HT1080 (cell line): ENCODE measurements around the gene TEK. TPM values are rescaled to one million over a fixed set of nuclear protein-coding genes. Genes with fewer than 3 reads are reported as not detected.
A peak's percentile ranks its signal among the peaks of the same experiment; 100 is the strongest.

Experiments used
- DNase-seq: peaks from one replicate; pipeline ENCODE4 v3.0.0-alpha.2; 2015; ENCODE audit warnings: low read depth
- total RNA-seq: library from RNA; depleted of rRNA; stranded (reverse); fragments of >200 nt; shearing (Covaris generic); gene quantifications from 2 replicates; pipeline ENCODE4 v1.2.3, GENCODE V29; 2014

Gene TEK
- total RNA-seq, 1 experiment from 2014 or later = 0.26 TPM

DNA sequence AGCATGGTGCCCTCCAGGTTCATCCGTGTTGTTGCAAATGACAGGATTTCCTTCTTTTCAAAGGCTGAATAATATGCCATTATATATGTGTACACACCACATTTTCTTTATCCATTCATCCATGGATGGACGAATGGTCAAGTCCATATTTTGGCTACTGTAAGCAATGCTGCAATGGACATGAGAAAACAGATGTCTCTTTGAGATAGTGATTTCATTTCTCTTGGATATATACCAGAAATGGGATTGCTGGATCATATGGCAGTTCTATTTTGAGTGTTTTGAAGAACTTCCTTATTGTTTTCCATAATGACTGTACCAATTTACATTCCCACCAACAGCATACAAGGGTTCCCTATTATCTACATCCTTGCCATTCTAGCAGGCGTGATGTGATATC lies 67.9 kb downstream of the TEK start:
- no peak for DNase-seq

DNA sequence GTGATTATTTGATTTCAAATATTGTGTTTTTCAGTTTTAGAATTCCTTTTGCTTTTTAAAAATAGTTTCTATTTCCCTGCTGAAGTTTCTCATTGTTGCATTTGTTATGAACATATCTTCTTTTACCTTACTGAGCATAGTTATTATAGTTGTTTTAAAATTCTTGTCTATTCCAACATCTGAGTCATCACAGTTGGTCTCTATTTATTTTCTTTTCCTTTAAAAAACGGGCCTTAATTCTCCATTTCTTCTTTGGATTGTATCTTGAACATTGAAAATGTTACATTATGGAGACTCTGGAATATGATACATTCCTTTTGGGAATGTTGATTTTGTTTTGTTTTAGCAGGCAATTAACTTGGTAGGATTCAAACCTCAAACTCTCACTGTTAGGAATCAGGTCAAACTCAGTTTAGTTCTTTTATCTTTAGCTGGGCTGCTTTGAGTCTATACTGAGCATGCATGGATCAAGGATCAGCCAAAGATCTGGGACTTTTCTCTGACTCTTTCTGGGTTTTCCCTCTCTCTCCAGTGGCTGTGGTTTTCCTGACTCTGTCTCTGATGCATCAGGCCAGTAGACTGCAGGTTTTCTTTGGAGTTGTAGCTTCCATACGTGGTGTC lies 70.3 kb downstream of the TEK start:
- DNase-seq = no peak

DNA sequence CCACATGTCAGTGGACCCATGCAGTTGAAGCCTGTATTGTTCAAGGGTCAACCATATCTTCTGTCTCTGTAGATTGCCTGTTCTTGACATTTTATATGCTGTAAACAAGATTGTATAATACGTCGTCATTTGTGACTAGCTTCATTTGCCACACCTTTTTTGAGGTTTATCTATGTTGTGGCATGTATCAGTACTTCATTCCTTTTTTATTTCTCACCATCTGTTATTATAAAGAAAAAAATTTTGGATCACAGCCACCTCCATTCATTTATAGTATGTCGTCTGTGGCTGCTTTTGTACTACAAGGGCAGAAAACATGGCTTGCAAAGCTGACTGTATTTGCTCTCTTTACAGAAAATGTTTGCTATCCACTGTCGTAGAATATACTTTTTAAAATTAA lies 72.4 kb downstream of the TEK start:
- peak; percentile 56 for DNase-seq

DNA sequence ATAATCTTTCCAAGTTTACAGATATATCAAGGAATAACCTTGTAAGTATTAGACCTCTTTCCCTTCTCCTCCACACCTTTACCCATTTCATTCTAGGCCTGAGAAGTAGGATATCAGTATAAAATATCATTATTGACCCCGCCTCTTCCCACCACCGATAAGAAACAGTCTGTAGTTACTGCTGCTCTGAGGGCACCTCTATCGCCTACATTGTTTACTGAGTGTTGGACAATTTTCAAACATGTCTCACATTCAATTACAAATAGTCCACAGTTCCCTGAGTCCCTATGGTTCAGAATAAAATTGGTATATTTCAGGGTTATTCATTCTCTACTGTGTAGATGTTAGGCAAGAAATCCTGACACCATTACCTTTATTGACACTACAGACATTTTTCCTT lies 73.4 kb downstream of the TEK start:
- DNase-seq = no peak

DNA sequence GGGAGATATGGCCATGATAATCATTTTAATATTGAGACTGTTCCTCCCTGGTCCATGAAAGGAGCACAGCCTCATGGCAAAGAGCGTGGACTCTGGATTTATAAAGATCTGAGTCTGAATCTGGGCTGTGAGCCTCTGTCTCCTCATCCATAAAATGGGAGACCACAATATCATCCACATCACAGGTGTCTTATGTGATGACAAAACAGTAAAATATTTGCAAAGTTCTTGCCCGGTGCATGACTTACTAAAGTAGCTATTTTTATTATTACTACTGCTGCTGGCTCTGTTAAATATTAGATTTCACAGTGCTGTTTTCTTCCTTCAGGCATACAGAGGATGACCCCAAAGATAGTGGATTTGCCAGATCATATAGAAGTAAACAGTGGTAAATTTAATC lies 74.1 kb downstream of the TEK start:
- DNase-seq = no peak

DNA sequence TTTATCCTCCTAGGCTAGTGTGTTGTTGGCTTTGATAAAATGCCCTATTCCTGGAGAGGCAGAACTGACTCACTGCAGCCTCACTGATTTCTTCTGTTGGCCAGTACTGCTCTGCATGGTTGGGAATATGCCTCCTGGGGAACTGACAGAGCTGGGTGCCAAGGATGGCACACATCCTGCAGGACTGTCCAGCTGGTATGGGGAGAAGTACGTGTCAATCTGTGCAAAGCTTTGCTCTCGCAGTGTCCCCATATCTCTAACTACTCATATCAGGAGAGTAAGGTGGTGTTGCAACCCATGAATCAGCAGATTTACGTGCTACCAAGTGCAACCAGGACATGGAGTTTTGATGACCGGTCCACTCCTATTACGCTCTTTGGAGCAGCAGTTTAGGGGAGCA lies 74.7 kb downstream of the TEK start:
- DNase-seq = no peak

DNA sequence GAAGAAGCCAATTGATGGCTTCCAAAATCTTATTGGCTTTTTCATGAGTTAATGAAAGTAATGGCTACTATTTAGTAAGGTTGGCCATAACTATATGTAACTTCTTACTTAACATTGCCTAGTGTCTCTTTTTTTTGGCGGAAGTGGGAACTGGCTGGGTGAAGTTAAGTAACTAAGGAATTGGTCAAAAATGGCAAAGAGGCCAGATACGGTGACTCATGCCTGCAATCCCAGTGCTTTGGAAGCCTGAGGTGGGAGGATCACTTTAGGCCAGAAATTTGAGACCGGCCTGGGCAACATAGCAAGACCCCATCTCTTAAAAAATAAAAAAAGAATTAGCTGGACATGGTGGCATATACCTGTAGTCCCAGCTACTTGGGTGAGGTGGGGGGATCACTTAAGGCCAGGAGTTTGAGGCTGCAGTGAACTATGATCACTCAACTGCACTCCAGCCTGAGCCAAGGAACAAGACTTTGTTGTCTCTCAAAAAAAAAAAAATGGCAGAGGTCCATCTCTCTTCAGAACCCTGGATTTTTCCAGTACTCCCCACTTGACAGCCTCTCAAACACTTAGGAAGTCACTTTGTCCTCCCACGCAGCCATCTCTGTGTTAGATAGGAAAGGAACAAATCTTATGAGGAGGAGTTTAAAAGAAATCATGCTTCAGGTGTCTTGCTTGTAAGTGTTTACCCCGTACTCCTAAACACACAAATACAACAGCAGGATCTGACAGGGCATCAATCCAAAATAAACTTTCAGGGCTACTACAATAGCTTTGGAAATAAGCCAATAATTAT lies 75.7 kb downstream of the TEK start:
- no peak for DNase-seq

DNA sequence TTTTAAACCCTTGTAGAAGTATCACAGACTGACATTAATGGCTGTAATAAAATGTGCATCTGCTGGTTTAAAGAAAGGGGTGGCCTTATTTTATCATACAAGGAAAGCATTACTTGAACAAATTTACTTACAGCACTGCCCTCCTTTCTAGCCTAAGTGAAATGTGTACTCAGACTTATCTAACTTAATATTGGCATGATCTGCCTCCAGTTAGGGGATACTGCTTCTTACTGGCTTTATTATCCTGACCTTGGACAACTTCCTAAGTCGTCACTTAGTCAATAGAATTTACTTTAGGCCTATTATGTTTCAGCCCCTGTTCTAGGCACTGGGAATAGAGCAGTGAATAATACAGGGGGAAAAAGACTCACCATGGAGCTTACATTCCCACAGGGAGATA lies 79.4 kb downstream of the TEK start:
- DNase-seq = no peak

DNA sequence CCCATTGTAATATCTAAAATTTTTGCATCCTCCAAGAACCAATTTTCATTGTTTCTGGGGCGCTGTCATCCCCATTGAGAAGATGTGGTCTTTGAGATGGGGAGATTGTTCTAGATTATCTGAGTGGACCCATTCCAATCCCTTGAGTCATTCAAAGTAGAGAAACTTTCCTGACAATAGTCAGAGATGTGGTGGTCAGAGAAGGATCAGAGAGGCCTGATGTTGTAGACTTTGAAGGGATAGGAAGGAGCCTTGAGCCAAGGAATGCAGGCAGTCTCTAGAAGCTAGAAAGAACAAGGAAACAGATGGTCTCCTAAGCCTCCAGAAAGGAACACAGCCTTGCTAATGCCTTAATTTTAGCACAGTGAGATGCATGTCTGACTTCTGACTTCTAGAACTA lies 80.4 kb downstream of the TEK start:
- peak; percentile 41 for DNase-seq

DNA sequence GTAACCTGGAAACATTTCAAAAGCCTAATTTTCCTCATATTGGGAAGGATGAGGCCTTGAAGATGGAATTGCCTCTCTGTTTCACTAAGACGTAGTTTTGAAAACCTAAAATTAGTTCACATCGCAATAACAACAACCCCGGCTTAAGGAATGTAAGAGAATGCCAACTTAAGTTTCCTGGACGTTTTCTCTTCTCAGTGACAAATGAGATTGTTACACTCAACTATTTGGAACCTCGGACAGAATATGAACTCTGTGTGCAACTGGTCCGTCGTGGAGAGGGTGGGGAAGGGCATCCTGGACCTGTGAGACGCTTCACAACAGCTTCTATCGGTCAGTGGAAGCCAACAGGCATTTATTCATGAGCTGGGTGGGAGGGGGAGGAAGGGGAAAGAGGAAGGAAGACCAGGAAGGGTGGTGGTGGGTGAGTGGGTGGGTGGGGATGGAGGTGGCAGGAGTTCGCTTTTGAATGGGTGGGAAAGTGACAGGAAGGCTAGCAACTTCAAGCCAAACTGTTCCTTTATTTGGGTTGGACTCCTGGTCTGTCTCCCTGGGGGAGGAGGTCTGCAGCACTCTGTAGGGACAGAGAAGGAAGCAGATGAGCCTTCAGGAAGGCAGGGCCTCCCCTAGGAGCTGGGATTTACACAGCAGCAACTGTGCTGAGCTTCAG lies 83.4 kb downstream of the TEK start:
- no peak for DNase-seq

DNA sequence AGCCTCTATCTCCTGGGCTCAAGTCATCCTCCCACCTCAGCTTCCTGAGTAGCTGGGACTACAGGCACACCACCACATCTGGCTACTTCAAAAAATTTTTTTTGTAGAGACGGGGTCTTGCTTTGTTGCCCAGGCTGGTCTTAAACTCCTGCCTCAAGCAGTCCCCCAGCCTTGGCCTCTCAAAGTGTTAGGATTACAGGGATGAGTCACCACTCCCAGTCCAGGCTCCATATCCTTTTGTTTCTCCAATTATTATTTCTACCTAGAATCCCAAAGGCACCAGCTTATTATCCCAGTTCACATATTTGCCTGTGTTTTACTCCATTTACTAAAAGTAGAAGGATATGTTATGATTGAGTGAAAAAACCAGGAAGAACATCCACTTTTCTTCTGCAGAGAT lies 84.9 kb downstream of the TEK start:
- DNase-seq = peak; percentile 54

DNA sequence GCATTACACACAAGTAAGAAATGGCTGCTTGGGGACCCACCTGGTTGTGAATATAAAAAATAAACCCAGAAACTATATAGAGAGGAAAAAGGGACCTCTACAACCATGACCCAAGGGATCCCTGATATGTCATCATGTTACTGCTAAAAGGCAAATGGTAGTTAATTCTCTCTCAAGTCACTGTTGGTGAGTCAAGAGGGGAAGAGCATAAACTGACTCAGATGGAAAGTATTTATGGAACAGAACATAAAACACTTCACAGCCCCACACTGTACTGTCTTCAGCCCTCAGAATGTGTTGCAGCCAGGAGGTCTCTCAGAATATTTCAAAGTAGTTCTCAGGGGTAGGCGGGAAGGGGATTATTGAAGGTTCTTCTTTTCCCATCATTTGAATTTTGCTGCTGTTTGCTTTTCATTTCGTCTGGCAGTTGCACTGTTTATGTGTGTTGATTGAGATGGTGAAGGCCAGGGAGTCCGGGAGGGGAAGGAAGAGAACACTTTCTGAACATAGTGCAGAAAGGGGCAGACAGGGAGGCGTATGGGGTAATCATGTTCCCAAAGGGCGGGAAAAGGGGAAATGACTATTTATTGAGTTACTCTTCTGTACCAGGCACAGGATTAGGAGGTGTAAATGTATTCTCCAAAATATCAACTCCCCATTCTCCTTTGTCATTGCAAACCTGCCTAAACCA lies 85.5 kb downstream of the TEK start:
- peak; percentile 92 for DNase-seq

DNA sequence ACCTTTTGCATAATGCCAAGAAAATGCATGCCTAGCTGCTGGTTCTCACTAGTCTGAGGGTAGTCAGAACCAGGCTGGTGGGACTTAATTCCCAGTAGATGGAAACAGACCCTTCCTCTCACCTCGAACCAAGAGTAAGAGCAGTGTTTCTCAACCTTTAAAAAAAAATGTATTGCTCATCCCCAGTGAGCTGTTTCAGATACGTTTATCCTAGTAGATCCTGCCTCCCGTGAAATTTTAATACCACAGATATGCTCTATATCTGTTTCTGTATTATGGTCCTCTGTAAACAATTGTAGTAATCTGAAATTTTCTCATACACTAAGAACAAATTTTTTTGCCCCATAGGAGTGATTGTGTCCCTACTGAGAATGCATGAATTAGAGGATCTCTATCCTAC lies 86.2 kb downstream of the TEK start:
- no peak for DNase-seq

DNA sequence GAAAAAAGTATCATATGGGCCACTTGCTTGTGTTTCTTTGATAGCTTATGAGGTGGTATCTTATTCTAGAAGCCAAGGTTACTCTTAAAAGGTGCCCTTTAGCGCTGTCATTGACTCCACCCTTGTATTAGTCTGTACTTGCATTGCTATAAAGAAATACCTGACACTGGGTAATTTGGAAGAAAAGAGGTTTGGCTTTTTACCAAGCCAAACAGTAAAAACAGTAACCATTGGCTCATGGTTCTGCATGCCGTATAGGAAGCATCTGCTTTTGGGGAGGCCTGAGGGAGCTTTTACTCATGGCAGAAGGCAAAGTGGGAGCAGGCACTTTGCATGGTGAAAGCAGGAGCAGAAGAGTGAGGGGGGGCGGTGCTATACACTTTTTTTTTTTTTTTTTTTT lies 87.4 kb downstream of the TEK start:
- DNase-seq = no peak

DNA sequence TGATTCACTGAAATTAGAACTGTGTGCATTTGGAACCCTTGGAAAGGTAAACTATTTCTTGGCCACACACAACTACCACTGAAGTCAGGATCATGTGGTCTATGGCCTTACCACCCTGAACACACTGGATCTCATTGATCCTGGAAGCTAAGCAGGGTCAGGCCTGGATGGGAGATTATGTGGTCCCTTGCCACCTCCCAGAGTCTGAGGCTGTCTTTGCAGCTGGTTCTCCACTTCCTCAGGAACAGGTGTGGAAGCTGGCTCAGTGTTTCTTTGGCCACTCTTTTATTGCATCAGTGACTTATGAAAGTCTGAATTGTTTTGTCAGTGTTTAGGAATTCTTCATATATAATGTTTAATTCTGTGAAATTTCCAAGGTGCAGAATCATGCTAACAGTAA lies 89.2 kb downstream of the TEK start:
- peak; percentile 17 for DNase-seq

DNA sequence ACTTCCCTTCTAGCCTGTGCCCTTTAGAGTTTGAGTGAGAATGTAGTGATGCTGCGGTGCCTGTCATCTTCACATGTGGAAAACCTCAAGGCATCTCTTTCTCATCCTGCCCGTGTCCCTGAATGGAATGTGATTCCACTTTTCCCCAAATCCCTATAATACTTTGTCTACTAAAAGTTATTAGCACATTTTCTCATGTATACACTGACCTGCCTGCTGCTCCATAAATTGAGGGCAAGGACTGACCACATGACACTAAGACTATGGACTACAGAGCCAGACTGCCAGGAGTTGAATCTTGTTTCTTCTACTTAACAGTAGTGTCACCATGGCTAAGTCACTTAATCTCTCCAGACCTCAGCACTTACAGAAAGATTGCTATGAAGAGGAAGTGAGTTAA lies 93.0 kb downstream of the TEK start:
- no peak for DNase-seq

DNA sequence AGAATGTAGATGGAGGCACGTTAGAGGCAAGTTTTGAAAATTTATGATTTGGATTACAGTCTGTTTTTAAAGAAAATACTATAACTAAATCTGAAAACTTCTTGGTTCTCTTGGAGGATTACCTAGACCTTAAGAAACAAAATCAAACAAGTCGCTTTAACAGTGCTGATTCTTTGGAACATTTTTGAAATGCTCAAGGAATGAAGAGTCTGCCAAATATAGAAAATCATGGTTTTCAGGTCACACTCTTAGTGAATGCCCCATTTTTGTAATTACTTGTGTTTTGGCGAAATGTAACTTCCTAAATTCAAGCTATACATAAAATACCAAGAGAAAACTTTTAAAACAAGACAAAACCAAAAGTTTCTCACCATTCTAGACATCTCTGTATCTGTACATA lies 94.8 kb downstream of the TEK start:
- DNase-seq = no peak

DNA sequence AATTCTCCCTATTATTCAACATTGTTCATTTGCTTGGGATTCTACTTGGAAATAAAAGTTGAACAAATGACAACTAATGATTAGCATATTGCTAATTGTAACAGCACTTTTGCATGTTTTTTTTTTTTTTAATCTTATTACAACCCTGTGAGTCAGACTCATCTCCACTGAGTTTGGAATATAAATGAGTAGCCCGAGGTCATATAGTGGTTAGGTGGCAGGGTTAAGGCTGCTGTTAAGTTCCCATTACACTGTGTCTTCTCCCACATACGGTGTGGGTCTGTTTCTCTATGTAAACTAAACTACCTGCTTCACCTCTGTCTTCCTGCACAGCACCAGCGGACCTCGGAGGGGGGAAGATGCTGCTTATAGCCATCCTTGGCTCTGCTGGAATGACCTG lies 95.6 kb downstream of the TEK start:
- peak; percentile 20 for DNase-seq

DNA sequence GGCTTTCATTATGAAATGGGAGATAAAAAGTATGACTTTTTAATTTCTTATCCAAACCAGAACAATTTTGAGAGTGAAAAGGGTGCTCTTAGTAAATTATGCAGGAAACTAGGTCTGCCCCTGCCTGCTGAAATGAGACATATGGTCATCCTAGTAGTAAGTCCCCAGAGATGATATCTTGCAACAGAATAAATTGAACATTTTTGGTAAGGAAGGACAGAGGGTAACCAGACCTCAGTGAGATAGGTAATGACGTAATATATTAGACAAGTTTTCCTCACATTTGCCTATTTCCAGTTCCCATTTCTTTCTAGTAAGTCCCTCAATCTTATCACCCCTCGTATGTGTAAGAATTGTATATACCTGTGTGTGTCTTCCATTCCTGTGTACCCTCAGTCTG lies 96.2 kb downstream of the TEK start:
- no peak for DNase-seq

DNA sequence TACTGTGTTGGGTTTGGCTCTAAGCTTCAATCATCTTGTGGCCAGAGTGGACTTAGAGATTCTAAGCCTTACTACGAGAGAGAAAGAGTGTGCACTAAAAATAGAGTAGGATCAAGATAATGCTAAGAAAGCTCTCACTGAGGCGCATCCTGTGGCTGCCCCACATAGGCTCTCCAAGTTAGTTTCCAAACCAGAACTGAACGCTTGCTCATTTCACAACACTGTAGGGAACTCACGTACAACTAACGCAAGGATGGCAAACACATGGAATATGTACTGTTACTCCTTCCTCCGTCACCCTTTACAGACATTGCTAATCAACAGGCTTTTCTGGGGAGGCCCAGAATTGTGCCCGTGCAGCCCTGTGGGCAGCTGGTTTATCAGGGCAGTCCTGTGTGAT lies 97.0 kb downstream of the TEK start:
- DNase-seq = no peak

DNA sequence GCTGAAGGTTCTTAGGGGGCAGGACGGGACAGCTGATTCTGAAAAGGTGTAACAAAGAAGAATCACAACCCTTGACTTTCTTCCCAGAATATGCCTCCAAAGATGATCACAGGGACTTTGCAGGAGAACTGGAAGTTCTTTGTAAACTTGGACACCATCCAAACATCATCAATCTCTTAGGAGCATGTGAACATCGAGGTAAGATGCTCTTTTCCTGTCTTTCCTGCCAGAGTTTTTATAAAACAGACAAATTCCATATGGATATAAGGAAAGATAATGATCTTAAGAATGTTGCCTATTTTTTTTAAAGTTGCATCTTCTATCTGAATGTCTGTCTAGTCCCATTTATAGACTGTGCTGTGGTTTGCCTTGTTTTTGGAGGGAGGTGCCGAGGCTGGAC lies 100.0 kb downstream of the TEK start:
- DNase-seq = no peak

DNA sequence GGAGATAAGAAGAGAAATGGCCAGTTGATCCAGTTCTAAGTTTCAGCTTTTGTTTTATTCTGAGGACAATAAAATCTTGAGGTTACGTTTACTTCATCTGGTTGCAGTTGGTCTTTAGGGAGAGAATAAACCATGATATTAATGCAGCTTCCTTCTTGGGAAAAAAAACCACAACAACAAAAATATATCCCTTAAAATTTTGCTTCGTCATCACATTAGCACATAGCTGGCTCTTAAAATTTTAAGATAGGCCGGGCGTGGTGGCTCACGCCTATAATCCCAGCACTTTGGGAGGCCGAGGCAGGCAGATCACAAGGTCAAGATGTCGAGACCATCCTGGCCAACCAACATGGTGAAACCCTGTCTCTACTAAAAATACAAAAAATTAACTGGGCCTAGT lies 101.6 kb downstream of the TEK start:
- DNase-seq = no peak
